Measurements from ENCODE around the gene ATP10A.
"Not testable (repeated sequence)": the region's sequence is repeated elsewhere in the genome, so short reads cannot be mapped to it uniquely, and the experiment has no call there.

Gene ATP10A

GRCh38 chr15:25668236-25668795 lies 194.8 kb downstream of the ATP10A start:
- no peak for DNase-seq

- DNase-seq: no peak
Measured at GRCh38 chr15:25667829-25668228, 195.3 kb downstream of the ATP10A start.

GRCh38 chr15:25665913-25666312 lies 197.2 kb downstream of the ATP10A start:
- DNase-seq: peak in 4 of 58 donors; percentile 14 to 56 (median 22)

- DNase-seq: no peak
Measured at GRCh38 chr15:25664761-25665160, 198.4 kb downstream of the ATP10A start.

- DNase-seq: no peak
Measured at GRCh38 chr15:25663515-25663914, 199.6 kb downstream of the ATP10A start.

GRCh38 chr15:25661898-25662297 lies 201.2 kb downstream of the ATP10A start:
- no peak for DNase-seq

- no peak for DNase-seq
Measured at GRCh38 chr15:25659251-25659650, 203.9 kb downstream of the ATP10A start.

GRCh38 chr15:25658560-25658959 lies 204.6 kb downstream of the ATP10A start:
- no peak for DNase-seq

- peak in 3 of 58 donors; percentile 7 to 21 (median 18) for DNase-seq
Measured at GRCh38 chr15:25655207-25655948, 207.7 kb downstream of the ATP10A start.

- no peak for DNase-seq
Measured at GRCh38 chr15:25653371-25653770, 209.8 kb downstream of the ATP10A start.

GRCh38 chr15:25652704-25653103 lies 210.4 kb downstream of the ATP10A start:
- DNase-seq: no peak

GRCh38 chr15:25649390-25649789 lies 213.7 kb downstream of the ATP10A start:
- no peak for DNase-seq

GRCh38 chr15:25643120-25643519 lies 220.0 kb downstream of the ATP10A start:
- no peak for DNase-seq

- DNase-seq: no peak
Measured at GRCh38 chr15:25641762-25642161, 221.4 kb downstream of the ATP10A start.

- no peak for DNase-seq
Measured at GRCh38 chr15:25641361-25641760, 221.8 kb downstream of the ATP10A start.

GRCh38 chr15:25640959-25641358 lies 222.2 kb downstream of the ATP10A start:
- DNase-seq: not testable (repeated sequence)

- DNase-seq: no peak
Measured at GRCh38 chr15:25640381-25640780, 222.7 kb downstream of the ATP10A start.

- DNase-seq: not testable (repeated sequence)
Measured at GRCh38 chr15:25636486-25636885, 226.6 kb downstream of the ATP10A start.

GRCh38 chr15:25635191-25635590 lies 227.9 kb downstream of the ATP10A start:
- DNase-seq: no peak

GRCh38 chr15:25633862-25634261 lies 229.3 kb downstream of the ATP10A start:
- DNase-seq: no peak

- no peak for DNase-seq
Measured at GRCh38 chr15:25631971-25632370, 231.2 kb downstream of the ATP10A start.

All from anterior cingulate cortex (tissue), 58 donors.